HG02642 (cell line): Measurements from ENCODE around the gene BRAP.
"Not testable (repeated sequence)": the region's sequence is repeated elsewhere in the genome, so short reads cannot be mapped to it uniquely, and the experiment has no call there.

Experiments used
- ATAC-seq: cut with Tn5 transposase; IDR thresholded peaks from one replicate; pipeline ENCODE4 v1.9.1; 2021; ENCODE audit warnings: mild to moderate bottlenecking; ENCODE audit not compliant: unreplicated experiment, poor library complexity

Gene BRAP

GRCh38 chr12:111685811-111686573 lies at the start of gene BRAP, which contains the start of gene ACAD10:
TSS of gene BRAP (minus strand) at chr12:111685956. CDS start at chr12:111685792, 164 bp downstream.
TSS of gene ACAD10 (plus strand) at chr12:111686053. CDS start at chr12:111692710, 6,657 bp downstream.
- ATAC-seq = peak; percentile 93

GRCh38 chr12:111733340-111733915 lies 47.7 kb upstream of the BRAP start:
- no peak for ATAC-seq

- no peak for ATAC-seq
These were observed 47.0 kb upstream of the BRAP start for GRCh38 chr12:111732786-111733185.

GRCh38 chr12:111730420-111730819 lies 44.7 kb upstream of the BRAP start:
- no peak for ATAC-seq

GRCh38 chr12:111728795-111729194 lies 43.0 kb upstream of the BRAP start:
- ATAC-seq = no peak

- ATAC-seq = not testable (repeated sequence)
These were observed 38.0 kb upstream of the BRAP start for GRCh38 chr12:111723646-111724360.

- ATAC-seq = no peak
These were observed 34.7 kb upstream of the BRAP start for GRCh38 chr12:111720457-111720856.

GRCh38 chr12:111719316-111719715 lies 33.6 kb upstream of the BRAP start:
- ATAC-seq = not testable (repeated sequence)

- ATAC-seq = no peak
These were observed 29.5 kb upstream of the BRAP start for GRCh38 chr12:111715279-111715678.

- ATAC-seq = no peak
These were observed 20.4 kb upstream of the BRAP start for GRCh38 chr12:111706145-111706544.

GRCh38 chr12:111705672-111706071 lies 19.9 kb upstream of the BRAP start:
- no peak for ATAC-seq

- ATAC-seq = no peak
These were observed 14.2 kb upstream of the BRAP start for GRCh38 chr12:111699962-111700361.

- no peak for ATAC-seq
These were observed 8.1 kb upstream of the BRAP start for GRCh38 chr12:111693818-111694217.

- ATAC-seq = no peak
These were observed 6.9 kb upstream of the BRAP start for GRCh38 chr12:111692575-111693210.

GRCh38 chr12:111691262-111691661 lies 5.5 kb upstream of the BRAP start:
- ATAC-seq = no peak

- no peak for ATAC-seq
These were observed 2.2 kb upstream of the BRAP start for GRCh38 chr12:111687952-111688351.

- ATAC-seq = no peak
These were observed 1.5 kb upstream of the BRAP start for GRCh38 chr12:111687255-111687654.

- ATAC-seq = no peak
These were observed 884 bp upstream of the BRAP start for GRCh38 chr12:111686574-111687105.

- peak; percentile 8 for ATAC-seq
These were observed 390 bp downstream of the BRAP start for GRCh38 chr12:111685322-111685810.

- ATAC-seq = not testable (repeated sequence)
These were observed 1.1 kb downstream of the BRAP start for GRCh38 chr12:111684485-111685198.
